GM19455 (cell line): Measurements from ENCODE around the gene AHCYL2.
"Not testable (repeated sequence)": the region's sequence is repeated elsewhere in the genome, so short reads cannot be mapped to it uniquely, and the experiment has no call there.

Experiments used
- ATAC-seq: cut with Tn5 transposase; IDR thresholded peaks from one replicate; pipeline ENCODE4 v1.9.1; 2021; ENCODE audit not compliant: unreplicated experiment

AHCYL2 gene

DNA sequence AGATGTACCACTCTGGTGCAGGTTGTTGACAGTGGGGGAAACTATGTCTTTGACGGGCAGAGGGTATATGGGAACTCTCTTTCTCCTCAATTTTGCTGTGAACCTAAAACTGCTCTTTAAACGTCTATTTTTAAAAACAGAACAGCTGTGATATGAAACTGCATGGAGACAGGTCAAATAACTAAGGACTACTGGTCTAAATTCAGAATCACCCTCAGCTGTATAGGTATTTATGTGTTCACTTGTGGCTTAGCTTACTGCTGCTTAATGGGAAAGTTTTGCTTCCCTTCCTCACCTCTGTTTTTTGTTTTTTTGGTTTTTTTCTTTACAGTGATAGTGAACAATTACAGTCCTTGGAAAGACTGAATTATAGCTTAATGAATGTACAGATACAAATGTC lies 122.5 kb downstream of the AHCYL2 start:
- no peak for ATAC-seq

DNA sequence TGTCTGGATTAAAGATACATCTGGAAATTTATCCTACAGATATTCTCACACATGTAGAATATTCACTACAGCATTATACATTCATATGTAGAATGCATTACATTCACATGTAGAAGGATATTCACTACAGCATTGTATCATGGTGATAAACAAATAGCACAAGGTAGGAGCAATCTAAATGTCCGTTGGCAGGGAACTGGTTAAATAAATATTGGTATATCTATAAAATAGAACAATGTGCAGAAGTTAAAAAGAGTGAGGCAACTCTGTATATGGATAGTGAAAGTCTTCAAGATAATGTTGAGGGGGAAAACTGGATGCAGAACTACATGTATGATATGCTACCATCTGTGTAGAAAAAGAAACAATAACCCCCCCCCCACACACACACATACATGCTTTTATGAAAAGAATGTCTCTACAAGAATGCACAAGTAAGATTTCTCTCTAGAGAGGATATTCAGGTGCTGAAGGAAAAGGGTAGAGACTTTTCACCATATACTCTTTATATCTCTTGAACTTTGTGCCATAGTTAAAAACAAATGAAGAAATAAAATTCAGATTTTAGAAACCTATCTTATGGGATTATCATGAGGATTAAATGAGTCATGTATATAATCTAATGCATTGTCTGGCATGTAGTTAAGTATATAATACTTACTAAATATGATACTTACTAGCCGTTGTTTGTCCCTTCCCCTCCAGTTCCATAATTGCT lies 123.4 kb downstream of the AHCYL2 start:
- ATAC-seq = no peak

DNA sequence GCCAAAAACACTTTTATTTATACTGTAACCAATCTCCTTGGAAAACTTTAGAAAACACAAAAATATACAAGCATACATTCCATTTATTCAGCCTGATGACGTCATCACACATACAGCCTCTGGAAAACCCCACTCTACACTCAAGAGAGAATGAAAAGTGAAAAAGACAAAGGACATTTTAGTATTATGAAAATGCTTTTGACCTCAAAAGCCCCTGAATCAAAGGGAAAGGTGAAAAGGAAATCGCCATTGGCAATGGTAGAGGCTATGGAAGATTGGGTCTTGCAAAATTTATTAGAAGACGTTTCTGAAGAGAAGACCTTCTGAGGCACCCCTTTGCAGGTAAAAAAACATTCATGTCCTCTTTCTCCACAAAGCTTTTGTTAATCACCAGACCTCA lies 126.5 kb downstream of the AHCYL2 start:
- ATAC-seq = no peak

DNA sequence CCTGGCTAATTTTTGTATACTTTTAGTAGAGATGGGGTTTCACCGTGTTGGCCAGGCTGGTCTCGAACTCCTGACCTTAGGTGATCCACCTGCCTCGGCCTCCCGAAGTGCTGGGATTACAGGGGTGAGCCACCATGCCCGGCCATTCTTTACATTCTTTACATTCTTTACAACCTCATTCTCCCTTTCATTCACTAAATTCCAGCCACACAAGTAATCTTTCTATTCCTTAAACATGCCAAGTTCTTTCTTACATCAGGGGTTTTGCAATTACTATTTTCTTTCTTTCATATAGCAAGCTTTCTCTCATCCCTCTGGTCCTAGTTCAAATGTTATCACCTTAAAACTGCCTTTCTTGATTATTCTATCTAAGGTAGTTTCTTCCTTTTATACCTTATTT lies 128.3 kb downstream of the AHCYL2 start:
- ATAC-seq = not testable (repeated sequence)

DNA sequence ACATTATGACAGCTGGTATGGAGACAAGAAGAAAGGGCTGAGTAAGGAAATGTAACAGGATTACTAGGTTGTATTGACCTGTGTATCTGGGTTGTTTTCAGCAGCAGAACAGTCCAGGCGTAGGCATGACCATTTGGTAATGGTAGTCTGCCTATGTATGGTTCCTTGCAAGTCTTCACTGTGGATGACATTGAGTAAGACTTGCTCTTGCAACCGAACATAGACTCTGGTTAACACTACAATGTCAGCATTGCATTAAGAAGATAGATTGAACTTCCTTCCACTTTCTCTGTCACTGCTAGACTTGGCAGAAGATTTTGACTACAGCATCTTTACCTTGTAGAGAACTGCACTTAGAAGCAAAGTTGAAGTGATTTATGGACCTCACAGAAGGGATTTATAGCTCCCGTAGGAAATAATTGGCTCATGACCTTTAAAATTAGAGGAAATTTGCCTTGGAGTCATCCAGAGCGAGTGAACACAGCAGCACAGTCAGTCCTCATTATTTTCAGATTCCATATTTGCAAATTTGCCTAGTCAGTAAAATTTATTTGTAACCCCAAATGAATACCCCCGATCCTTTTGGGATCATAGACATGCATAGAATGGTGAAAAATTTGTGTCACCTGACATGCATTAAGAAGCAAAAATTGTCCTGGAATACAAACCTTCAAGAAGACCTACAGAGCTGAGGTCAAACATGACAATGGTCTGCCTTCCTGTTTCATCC lies 129.8 kb downstream of the AHCYL2 start:
- ATAC-seq = no peak

DNA sequence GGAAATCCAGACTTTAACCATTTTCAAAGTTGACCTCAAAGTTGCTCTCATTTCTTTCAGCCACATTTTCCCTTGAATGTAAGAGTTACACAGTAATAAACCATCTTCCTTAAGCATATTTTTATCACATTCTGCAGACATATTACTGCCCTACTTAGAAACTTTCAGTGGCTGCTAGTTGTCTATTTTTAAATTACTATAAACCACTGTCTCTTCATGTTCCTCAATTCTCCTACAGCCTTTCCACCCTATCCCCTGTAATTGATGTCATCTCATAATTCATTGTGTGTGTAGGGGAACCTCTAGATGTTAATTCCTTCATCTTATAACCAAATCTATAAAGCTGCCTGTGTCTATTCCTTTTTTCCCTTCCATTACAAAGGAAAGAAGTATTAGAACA lies 131.3 kb downstream of the AHCYL2 start:
- ATAC-seq = no peak

DNA sequence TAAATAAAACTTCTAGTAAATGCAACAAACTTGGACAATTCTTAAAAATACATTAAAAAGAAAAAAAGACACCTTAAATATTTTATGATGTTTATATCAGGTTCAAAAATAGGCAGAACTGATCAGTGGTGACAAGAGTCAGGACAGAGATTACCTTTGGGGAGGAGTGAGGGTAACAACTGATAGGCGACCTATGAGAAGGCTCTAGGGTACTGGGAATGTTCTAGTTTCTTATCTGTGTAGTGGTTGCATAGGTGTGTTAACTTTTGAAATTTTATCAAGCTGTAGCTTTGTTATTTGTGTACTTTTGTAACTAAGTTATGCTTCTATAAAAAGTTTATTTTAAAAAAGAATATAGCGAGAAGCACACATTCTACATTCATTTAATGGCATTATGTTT lies 134.3 kb downstream of the AHCYL2 start:
- ATAC-seq = no peak

DNA sequence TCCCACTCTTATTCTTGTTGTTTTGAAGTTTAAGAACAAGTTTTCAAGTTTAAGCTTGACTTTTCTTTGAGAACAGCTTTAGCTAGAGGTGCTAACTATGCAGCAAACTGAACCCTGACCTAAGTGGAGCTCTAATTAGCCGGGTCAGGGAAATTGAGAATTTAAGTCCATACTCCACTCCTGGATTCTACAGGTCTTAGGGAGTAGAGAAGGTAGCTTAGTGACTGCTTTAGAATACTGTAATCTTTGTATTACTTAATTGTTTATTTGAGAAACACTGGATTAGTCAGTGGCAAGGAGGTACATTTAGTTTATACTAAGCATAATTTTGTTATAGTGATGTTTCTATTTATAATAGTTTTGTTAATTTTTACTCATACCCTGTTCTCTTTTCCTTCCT lies 134.8 kb downstream of the AHCYL2 start:
- no peak for ATAC-seq

DNA sequence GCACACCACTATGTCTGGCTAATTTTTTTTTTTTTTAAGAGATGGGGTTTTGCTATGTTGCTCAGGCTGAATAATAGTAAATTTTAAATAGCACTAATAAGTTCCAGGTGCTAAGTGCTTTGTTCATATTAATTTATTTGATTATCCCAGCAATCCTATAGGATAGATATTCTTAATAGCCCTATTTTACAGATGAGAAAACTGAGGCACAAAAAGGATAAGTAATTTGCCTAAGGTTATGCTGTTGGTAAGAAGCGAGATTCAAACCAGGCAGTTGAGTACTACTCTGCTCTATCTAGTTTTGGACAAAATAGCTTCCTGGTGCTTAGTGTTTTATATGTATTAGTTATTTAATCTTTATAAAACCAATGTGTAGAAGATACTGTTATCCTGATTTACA lies 136.9 kb downstream of the AHCYL2 start:
- no peak for ATAC-seq

DNA sequence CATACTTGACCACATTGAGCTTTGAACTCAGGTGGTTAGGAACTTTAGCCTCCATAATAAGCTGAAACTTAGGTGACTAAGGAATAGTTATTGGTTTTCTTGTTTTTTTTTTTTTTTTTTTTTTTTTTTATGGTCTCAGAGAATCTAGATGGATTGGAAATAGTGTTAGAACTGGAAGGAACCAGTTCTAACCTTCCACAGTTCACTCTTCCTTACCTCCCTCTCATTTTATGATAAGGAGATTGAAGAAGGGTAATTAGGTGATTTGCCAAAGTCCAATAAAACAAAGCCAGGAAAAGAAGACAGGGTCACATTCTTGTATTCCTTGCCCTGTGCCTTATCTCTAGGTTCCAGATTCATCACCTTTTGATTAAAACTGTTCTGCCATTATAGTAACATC lies 137.7 kb downstream of the AHCYL2 start:
- no peak for ATAC-seq

DNA sequence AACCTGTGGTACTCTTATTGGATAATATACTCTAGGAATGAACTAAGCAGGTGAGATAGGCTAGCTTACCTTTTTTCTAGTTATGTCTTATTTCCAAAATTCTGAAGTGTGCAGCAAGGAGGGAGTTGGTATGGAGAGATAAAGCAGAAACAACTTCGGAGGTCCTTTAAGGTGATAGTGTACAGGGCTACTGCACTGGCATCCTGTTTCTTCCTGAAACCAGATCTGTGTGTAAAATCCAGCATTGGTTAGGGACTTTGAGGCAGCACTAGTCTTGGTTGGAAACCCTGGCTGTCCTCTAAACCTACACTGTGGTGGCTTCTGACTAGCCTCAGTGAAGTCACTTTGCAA lies 142.5 kb downstream of the AHCYL2 start:
- no peak for ATAC-seq

DNA sequence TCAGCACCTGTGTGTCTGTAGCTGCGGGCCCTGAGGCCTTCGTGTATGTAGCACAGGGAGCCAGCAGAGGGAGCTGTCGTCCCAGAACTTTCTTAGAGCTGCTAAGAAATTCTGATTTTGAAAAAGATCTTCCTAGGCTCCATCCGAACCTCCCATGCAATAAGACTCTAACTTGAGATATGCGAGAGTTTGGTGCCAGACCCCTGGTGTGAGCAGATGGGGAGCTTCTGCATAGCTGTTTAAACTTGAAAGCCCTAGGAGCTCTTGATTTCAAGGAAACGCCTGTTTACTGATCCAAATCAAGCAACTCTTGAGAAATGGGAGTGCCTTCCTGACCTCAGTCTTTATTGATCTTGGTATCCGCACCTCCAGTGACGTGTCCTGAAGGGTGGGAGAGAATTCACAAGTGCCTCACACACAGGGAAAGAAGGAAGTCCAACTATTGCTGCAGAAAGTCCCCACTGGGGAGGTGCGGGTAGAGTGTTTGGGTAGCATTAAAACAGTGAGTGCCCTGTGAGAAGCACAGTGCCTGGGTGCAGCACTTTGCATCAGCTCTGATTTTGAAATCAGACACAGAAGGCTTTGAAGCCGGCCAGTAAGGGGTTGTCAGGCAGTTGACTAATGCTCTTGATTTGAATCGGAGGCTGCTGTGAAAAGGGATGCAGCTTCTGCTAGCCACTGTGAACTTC lies 143.0 kb downstream of the AHCYL2 start:
- ATAC-seq = peak; percentile 51

DNA sequence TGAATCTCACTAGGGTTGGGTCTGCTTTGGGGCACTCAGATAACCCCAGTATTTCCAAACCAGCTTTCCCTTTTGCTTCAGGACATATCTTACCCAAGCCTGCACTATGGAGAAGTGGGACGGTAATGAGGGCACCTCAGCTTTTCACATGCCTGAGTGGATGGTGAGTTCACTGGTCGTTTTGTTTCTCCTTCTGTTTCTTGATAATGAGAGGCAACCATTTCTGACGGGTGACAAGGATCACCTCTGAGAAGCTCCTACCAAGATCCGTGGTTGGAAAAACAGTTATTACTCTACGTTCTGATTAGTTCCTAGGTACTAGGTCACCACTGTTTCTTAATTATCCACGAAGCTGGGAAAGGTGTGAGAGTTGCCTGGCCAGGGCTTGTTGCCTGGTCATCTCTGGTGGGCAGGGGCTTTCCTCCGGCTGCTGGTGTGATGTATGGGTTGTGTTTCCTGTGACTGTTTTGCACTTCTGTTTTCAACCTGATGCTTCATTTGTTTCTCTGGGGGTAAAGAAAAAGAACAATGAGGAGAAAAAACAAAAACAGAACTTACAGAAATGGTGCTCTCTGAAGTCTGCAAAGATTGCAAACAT lies 143.7 kb downstream of the AHCYL2 start:
- peak; percentile 46 for ATAC-seq

DNA sequence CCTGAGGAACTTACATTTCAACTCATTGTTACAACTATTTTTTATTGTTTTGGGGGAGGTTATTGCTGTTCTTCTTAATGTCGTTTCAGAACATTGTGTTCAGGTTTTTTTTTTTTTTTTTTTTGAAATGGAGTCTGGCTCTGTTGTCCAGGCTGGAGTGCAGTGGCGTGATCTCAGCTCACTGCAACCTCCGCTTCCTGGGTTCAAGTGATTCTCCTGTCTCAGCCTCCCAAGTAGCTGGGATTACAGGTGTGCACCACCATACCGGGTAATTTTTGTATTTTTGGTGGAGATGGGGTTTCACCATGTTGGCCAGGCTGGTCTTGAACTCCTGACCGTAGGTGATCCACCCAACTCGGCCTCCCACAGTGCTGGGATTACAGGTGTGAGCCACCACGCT lies 144.6 kb downstream of the AHCYL2 start:
- not testable (repeated sequence) for ATAC-seq

DNA sequence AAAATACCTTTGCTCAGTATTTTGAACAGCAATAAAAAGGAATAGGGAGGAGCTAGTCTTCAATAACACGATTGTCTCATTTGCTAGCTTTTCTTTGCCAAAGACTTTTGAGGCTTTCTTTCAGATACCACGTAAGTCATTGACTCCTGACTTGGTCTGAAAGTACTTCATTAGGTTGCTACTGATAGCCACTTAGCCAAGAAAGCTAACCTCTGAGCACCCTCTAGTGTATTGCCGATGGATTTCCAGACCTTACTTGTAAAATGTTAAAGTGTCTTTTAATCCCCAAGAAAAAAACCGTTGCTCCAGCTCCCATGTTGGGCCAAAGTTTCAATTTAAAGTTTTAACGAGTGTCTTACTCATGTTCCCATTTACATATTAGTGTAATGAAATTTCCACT lies 146.0 kb downstream of the AHCYL2 start:
- no peak for ATAC-seq

DNA sequence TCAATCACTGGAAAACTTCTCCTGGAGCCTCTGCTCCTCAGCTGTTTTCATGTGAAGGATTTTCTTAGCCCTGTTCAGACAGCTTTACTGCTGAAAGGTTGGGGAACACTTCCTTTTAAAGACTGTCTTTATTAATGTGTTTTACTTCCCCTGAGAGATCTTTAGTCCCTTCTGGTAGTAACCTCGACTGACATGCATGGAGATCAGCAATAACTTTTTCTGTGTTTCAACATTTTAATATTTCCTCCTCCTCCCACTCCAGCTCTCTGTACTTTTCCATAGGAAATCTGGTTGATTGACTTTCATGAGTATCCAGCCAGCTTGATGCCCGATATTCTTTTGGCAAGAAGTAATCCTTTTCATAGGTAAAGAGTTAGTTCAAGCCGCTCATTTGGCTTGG lies 146.7 kb downstream of the AHCYL2 start:
- ATAC-seq = no peak

DNA sequence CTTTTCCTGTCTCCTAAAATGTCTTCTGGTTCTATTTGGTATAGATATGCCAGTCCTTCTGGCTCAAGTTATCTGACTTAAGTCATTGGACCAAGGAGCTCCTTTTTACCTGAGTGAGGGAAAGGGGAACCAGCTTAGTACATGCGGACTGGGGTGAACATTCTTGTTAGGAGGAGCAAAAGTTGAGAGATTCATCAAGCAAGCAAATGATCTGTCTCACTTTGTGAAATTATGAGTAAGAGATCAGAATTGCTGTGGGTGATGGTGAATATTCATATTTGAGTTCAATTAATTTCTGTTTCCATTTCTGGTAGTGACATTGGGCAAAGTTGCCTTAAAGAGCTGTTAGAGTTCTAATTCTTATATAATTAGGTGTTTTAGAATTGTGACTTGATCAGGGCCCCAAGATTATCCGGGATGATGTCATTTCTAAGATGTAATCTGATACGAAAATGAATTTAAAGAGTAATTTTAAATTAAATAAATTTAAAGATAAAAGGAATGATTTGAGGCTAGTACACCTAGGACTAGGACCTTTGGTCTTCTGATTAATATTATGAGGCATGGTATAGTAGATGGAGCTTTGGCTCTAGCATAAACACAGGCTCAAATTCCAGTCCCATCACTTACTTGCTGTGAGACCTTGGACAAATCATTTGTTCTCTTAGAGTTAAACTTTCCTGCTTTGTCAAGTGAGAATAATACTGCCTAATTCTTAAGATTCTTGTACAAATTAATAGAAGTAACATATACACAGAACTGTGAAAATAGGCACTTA lies 149.0 kb downstream of the AHCYL2 start:
- ATAC-seq = no peak

DNA sequence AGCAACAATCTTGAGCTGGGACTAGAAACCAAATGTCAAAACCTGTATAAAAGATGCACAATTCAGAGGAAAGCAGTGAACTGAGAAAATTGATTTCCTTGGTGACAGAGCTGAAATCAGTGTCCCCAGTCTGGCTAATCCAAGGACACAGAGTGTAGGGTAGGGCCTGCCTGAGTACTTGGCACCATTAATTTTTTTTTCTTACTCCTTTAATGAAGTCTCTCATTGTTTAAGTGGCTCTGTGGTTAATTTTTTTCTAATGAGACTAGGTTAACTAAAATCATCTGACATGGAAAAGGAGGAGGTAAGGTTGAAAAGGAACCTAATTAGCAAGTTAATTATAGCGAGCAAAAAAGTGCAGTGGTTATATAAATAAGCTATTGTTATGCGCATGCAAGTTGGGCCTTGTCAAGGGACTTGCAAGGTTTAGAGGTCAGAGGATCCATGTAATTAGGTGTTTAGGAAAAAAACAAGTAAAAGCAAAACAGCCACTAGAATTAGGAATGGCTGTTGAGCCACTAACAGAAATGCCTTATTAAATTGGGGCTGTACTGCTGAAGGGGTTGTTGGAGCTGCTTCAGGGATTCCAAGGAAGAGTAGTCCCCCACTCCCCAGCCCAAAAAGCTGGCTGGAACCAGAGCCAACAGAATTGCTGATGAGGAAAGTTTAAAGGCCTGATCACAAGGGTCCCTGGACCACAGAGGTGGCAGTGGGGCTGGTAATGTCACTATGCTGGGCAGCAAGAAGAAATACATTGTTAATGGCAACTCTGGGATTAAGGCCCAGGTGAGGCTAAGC lies 150.5 kb downstream of the AHCYL2 start:
- no peak for ATAC-seq

DNA sequence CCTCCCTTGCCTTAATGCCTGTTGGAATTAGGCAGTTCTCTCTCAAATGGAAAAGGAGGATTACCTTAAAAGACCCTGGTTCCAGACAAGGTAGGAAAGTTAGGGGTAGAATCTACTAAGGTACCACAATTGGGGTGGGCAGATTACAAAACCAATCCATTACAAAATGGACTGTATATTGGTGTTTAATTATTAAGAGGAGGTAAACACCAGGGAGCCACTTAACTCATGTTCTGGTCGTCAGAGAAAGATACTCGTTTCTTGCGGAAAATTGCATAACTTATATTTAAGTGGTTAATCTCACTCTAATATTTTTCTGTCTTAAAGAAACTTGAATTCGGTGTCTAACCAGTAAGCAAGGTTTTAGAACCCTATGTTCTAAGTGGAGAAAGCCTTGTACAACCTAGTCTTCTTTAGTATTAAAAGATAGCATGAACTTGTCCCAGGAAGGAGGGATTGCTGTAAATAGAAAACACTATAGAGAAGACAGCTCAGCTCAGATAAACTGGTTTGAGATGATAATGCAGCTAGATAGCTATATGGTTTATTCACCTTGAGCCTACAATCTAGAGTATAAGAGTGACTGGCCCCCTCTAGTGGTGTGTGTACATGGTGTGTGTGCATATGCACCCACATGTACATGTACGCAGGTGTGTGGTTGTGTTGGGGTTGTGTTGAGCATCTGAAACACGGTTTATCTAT lies 151.4 kb downstream of the AHCYL2 start:
- ATAC-seq = no peak
